Esophagus squamous epithelium (tissue), 5 donors: Measurements from ENCODE around the gene C16orf74. TPM values are rescaled to one million over a fixed set of nuclear protein-coding genes. Genes with fewer than 3 reads are reported as not detected.

Source experiments
- DNase-seq: peaks from one replicate; lab custom pipeline; 2025; lab: John Stamatoyannopoulos, UW
- H3K27ac ChIP-seq, 4 donors: fragments of 200-600 bp; sonication (generic); one replicate each; pipeline ENCODE4 v1.5.1; 2016 to 2019; ENCODE audit warnings: mild to moderate bottlenecking in 1 of 4
- H3K27me3 ChIP-seq, 4 donors: fragments of 200-600 bp; sonication (generic); 1 replicate in 3 of 4; 2 replicates in 1 of 4; pipeline versions ENCODE4 v1.5.1 to v1.6.0; 2017 to 2021; ENCODE audit warnings: antibody characterized with exemption in 1 of 4
- H3K36me3 ChIP-seq, 3 donors: fragments of 200-600 bp; sonication (generic); one replicate each; pipeline ENCODE4 v1.5.1; 2016 to 2019
- H3K4me1 ChIP-seq, 3 donors: fragments of 200-600 bp; sonication (generic); one replicate each; pipeline ENCODE4 v1.5.1; 2017 to 2019
- H3K4me3 ChIP-seq, 4 donors: fragments of 200-600 bp; sonication (generic); 1 replicate in 3 of 4; 2 replicates in 1 of 4; pipeline ENCODE4 v1.5.1; 2016 to 2019; ENCODE audit warnings: mild to moderate bottlenecking in 2 of 4, moderate library complexity in 1 of 4
- H3K9me3 ChIP-seq, 3 donors: fragments of 200-600 bp; sonication (generic); one replicate each; pipeline ENCODE4 v1.5.1; 2016 to 2019
- CTCF ChIP-seq, 6 experiments: fragments of 450-650 bp in 4 of 6; fragments of 200-600 bp in 2 of 6; sonication (generic) in 2 of 6; IDR thresholded peaks; one replicate each; pipeline ENCODE4 v1.5.1; 2016 to 2019; ENCODE audit warnings: antibody characterized with exemption in 6 of 6, mild to moderate bottlenecking in 4 of 6, moderate library complexity in 4 of 6
- POLR2A ChIP-seq, 4 donors: fragments of 450-650 bp; IDR thresholded peaks; one replicate each; pipeline ENCODE4 v1.6.1; 2017; ENCODE audit warnings: antibody characterized with exemption in 4 of 4, mild to moderate bottlenecking in 4 of 4, moderate library complexity in 3 of 4
- WGBS, 2 donors: methylation state at CpG; one replicate each; pipeline ENCODE4 v1.1.5; 2018; 5-methylcytosine and 5-hydroxymethylcytosine counted together
- intact Hi-C: fragments of 100-400 bp; cut with DNase I; formaldehyde crosslinking; loops from one replicate; pipeline ENCODE4 v1.15.0; 2022
- total RNA-seq, 4 donors: library from RNA; depleted of rRNA; stranded (reverse); fragments of >200 nt; gene quantifications; one replicate each; pipeline ENCODE4 v1.1.0, GENCODE V29; 2016
- donor health status: DM: yes; HTN: yes; CAD: no.

Gene C16orf74
- total RNA-seq, 4 donors from 2014 or later, result 3.8 to 24.8 (median 6.4) TPM

GRCh38 chr16:85749771-85750145 lies 1.1 kb downstream of the C16orf74 start:
- no peak for DNase-seq
- 12 to 25% methylated on average over 11 to 14 of the region's 14 CpGs for WGBS, 2 donors
- Histone ChIP-seq H3K9me3 (no peaks in the 10 kb centered on the region), H3K27ac (peak overlapping the region; percentile 21 to 69 (median 47)), H3K4me3 (peak overlapping the region; percentile 39 to 69 (median 58)), H3K27me3 (peaks cover 0 to 35% (median 0%) of the 10 kb centered on the region in 4 donors), H3K4me1 (peaks cover 37 to 76% (median 49%) of the 10 kb centered on the region in 3 donors), H3K36me3 (no peaks in the 10 kb centered on the region)
- intact Hi-C loops, result no loop called here
- TF ChIP-seq CTCF (IDR thresholded peaks at IDR 0.05), result no peak
- TF ChIP-seq POLR2A (IDR thresholded peaks at IDR 0.05), result no peak

- H3K27ac ChIP-seq, result peak overlapping the region; percentile 61 to 84 (median 68)
- no peak for DNase-seq
- TF ChIP-seq POLR2A (IDR thresholded peaks at IDR 0.05) (no peak), CTCF (IDR thresholded peaks at IDR 0.05) (no peak)
- H3K9me3 ChIP-seq, result no peaks in the 10 kb centered on the region
- H3K4me1 ChIP-seq, result peaks cover 25 to 57% (median 31%) of the 10 kb centered on the region in 3 donors
- H3K27me3 ChIP-seq, result peaks cover 0 to 25% (median 0%) of the 10 kb centered on the region in 4 donors
- intact Hi-C loops, result no loop called here
- no peaks in the 10 kb centered on the region for H3K36me3 ChIP-seq
- H3K4me3 ChIP-seq, result no peak overlapping the region
- WGBS, 2 donors, result 12 to 33% methylated on average over 8 to 9 of the region's 13 CpGs
These were observed 4.3 kb downstream of the C16orf74 start for GRCh38 chr16:85746460-85747215.

GRCh38 chr16:85738923-85739715 lies 11.8 kb downstream of the C16orf74 start:
- 70 to 80% methylated on average over 9 to 13 of the region's 13 CpGs for WGBS, 2 donors
- Histone ChIP-seq H3K27me3 (no peaks in the 10 kb centered on the region), H3K4me3 (no peak overlapping the region), H3K36me3 (no peaks in the 10 kb centered on the region), H3K27ac (no peak overlapping the region), H3K9me3 (no peaks in the 10 kb centered on the region), H3K4me1 (peaks cover 0 to 5% (median 0%) of the 10 kb centered on the region in 3 donors)
- intact Hi-C loops, result no loop called here
- no peak for DNase-seq
- TF ChIP-seq CTCF (IDR thresholded peaks at IDR 0.05) (no peak), POLR2A (IDR thresholded peaks at IDR 0.05) (no peak)

GRCh38 chr16:85736921-85737320 lies 14.0 kb downstream of the C16orf74 start:
- TF ChIP-seq CTCF (IDR thresholded peaks at IDR 0.05), result no peak
- no peak for TF ChIP-seq POLR2A (IDR thresholded peaks at IDR 0.05)
- Histone ChIP-seq H3K36me3 (no peaks in the 10 kb centered on the region), H3K4me3 (no peak overlapping the region), H3K4me1 (no peaks in the 10 kb centered on the region), H3K27ac (no peak overlapping the region), H3K9me3 (no peaks in the 10 kb centered on the region), H3K27me3 (no peaks in the 10 kb centered on the region)
- intact Hi-C loops, result no loop called here
- no peak for DNase-seq
- WGBS, 2 donors, result 83 to 90% methylated on average over 9 of the region's 9 CpGs

GRCh38 chr16:85735946-85736345 lies 14.9 kb downstream of the C16orf74 start:
- Histone ChIP-seq H3K36me3 (no peaks in the 10 kb centered on the region), H3K27ac (no peak overlapping the region), H3K4me1 (no peaks in the 10 kb centered on the region), H3K9me3 (no peaks in the 10 kb centered on the region), H3K4me3 (no peak overlapping the region), H3K27me3 (no peaks in the 10 kb centered on the region)
- WGBS, 2 donors, result 62 to 65% methylated on average over 3 to 5 of the region's 6 CpGs
- intact Hi-C loops, result no loop called here
- TF ChIP-seq POLR2A (IDR thresholded peaks at IDR 0.05) (no peak), CTCF (IDR thresholded peaks at IDR 0.05) (no peak)
- no peak for DNase-seq
